Stimulated activated CD4-positive, alpha-beta T cell treated with anti-CD3 and anti-CD28 coated beads, Interleukin-1b, Interleukin-23, amount 100 ng/mL, for 48 hours (primary cell): Measurements from ENCODE around the gene IFI6.
"Not testable (repeated sequence)": the region's sequence is repeated elsewhere in the genome, so short reads cannot be mapped to it uniquely, and the experiment has no call there.

Experiments used
- DNase-seq: peaks from one replicate; pipeline ENCODE4 v3.0.0-alpha.2; 2020

Gene IFI6

DNA sequence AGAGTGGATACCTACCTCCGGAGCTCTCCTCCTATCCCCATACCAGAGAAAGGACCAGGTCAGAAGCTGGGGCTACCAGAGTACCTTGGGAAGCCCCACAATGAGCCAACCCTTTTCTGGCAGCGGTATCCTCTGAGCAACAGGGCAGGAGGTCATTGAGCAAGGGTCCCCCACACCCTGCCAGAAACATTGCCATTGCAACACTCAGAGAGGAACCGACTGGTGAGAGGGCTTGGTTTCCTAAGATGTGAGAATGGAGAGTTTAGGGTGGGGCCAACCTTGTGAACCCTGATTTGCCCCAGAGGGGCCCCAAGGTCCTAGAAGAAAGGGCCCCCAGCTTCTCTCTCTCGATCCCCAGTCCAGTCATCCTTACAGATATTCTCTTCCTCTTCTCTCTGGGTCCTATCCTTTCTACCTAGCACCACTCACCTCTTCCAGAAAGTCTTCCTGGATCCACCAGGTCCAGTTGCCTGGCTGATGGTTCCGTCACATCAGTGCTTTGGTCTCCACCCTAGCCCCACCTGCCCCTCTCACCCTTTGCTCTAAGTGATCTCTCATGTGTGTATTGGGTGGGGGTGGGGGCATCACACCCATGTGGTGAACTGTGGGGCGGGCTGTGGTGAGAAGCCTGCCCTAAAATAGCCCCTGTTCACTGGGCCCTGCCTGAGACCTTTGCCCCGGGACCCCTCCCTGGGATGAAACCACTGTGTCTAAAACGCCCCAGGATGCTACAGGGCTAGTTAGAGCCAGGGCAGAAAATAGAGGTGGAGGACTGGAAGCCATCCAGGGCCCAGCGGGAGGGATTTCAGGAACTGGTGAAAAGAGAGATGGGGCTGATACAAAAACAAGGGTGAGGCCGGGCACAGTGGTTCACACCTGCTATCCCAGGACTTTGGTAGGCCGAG, 45.7 kb downstream of the IFI6 start:
- DNase-seq: no peak

DNA sequence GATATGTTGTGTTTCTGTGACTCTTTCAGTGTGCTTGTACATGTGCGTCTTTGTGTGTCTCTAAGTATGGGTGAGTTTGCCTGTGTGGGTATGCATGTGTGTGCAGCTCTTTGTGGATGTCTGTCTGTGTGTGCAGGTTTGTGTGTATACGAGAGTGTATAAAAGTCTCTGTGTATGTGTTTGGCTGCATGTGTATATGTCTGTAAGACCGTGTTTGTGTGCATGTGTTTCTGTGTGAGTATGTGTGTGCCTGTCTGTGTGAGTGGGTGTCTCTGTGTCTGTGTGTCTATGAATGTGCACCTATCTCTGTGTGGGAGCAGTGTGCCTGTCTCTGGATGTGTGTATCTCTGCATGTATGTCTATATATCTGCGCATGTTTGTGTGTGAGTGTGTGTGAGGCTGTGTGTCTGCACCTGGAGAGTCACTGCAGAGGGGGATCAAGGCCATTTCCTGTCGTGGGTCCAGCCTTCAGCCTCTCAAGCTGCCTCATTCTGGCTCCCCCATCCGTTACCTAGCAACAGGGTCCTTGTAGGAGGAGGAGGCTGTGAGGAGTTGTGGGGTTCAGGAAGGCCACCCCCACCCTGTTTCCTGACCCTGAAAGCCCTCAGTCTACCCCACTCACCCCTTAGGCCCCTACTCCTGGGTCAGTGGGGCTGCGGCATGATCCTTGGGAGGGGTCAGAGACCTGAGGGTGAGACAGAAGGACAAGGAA, 47.4 kb downstream of the IFI6 start:
- DNase-seq: no peak

- DNase-seq: no peak
Observed at GRCh38 chr1:27623327-27624212, 48.4 kb downstream of the IFI6 start.

GRCh38 chr1:27622828-27623227, 49.2 kb downstream of the IFI6 start:
- DNase-seq: no peak

DNA sequence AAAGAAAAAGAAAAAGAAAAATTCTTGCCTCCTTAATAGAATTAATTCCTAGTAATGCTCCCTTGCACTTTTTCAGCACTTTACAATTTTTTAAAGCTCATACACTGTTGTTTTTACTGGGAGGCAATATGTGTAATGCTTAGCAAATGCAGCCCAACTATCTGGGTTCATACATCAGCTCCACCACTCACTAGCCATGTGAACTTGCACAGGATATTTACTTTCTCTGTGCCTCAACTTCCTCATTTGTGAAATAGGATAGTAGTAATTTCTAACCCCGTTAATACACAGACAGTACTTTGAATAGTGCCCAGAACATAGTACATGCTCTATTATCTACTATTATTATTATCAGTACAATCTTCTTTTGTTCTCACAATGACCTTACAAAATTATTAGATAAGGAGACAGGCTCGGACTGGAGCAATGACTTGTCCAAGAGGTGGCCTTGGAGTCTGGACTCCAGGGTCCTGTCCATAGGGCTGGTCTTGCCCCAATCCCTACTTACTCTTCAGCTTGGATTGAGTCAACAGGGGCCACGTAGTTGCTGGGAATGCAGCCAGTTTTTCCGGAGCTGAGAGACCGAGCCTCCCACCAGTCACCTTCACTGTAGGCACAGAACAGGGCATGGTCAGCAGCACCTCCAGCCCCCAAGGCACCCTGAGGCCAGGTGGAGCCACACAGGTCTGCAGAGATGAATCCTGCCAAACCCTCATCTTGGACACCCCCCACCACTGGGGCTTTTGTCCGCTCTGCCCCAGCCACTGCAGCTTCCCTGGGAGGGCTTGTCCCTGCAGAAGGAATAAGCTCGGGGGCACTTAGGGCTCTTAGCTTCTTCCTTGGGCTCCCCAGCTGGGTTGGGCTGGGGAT, 50.7 kb downstream of the IFI6 start:
- DNase-seq: no peak

DNA sequence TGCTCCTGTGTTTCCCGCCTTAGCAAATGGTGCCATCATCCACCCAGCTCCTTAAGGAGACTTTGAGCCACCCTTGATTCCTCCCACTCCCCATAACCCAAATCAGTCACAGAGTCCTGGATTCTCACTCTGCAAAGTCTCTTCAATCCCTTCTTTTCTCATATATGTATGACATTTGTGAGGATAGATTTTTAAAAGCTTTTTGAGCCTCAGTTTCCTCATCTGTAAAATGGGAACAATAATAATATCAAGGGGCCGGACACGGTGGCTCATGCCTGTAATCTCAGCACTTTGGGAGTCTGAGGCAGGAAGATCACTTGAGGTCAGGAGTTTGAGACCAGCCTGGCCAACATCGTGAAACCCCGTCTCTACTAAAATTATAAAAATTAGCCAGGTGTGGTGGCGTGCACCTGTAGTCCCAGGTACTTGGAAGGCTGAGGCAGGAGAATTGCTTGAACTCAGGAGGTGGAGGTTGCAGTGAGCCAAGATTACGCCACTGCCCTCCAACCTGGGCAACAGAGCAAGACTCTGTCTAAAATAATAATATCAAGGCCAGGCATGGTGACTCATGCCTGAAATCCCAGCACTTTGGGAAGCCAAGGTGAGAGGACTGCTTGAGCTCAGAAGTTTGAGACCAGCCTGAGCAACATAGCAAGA, 52.1 kb downstream of the IFI6 start:
- DNase-seq: not testable (repeated sequence)

DNA sequence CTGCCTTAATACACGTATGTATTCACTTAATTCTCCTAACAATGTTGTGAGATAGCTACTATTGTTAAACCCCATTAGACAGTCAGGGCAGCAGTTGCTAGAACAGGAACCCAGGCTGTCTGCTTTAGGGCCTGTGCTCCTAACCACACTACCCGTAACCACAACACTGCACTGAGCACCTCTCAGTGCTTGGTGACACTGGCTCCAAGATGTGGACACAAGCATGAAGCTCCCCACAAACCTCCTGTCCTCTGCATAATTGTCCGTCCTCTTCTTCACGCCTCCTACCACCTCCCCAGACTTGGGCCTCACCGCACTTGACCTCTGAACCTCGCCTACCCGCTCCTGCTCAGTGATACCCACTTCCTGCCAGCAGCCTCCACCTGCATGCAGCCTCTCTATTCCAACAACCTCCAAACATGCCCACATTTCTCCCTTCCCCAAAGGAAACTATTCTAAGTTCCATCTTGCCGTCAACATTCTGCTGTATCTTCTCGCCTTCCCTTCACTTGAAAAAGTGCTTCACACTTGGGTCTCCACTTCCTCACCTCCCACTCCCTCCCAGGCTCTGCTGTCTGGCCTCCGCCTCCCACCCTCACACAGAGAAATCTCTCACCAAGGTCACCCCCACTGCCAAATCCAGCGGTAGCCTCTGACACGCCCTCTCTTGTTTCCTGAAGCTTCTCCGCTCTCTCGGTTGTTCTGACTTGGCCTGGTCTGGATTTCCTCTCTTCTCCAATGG, 53.5 kb downstream of the IFI6 start:
- no peak for DNase-seq

GRCh38 chr1:27617420-27617819, 54.6 kb downstream of the IFI6 start:
- no peak for DNase-seq

- DNase-seq: no peak
Observed at GRCh38 chr1:27616441-27616840, 55.6 kb downstream of the IFI6 start.
